ENCODE measurements around the gene PCLO.
"Not testable (repeated sequence)": the region's sequence is repeated elsewhere in the genome, so short reads cannot be mapped to it uniquely, and the experiment has no call there.

The PCLO gene

DNA sequence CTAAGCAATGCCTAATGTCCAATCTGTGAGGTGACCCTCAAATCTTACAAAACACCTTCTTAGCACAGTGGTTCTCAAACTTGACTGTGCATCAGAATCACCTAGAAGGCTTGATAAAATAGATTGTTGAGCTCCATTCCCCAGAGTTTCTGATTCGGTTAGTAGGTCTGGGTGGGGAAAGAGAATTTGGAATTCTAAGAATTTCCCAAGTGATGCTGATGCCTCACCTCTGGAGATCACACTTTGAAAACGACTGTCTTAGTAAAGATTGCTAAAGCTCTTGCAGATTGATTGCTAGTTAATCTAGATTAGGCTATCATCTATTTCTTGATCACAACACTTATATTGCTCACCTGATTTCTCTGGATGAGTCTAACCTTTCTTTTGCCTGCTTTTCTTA is 126.6 kb downstream of the PCLO start:
- POLR2A ChIA-PET: no interaction called here
- CTCF ChIA-PET: no interaction called here
- no peak for DNase-seq (ENCODE audit: extremely low spot score)

GRCh38 chr7:83032195-83032594 is 130.5 kb downstream of the PCLO start:
- ChIA-PET POLR2A (no interaction called here), CTCF (no interaction called here)
- TF ChIP-seq CTBP1 (IDR thresholded peaks at IDR 0.05; ENCODE audit: borderline replicate concordance) (no peak), SUZ12 (IDR thresholded peaks at IDR 0.05) (no peak)
- no peak for DNase-seq (ENCODE audit: extremely low spot score)

More for the DNA sequence above, 126.6 kb downstream of the PCLO start:
- TF ChIP-seq PKNOX1 (IDR thresholded peaks at IDR 0.05) (no peak), L3MBTL2 (conservative IDR thresholded peaks at IDR 0.05) (no peak), BHLHE40 (IDR thresholded peaks at IDR 0.05; ENCODE audit: borderline replicate concordance) (no peak), FOXM1 (IDR thresholded peaks at IDR 0.05; ENCODE audit: borderline replicate concordance) (no peak), SP1 (IDR thresholded peaks at IDR 0.05) (no peak), LEF1 (IDR thresholded peaks at IDR 0.05; ENCODE audit: borderline replicate concordance) (no peak), CTBP1 (IDR thresholded peaks at IDR 0.05; ENCODE audit: borderline replicate concordance) (no peak), NFRKB (IDR thresholded peaks at IDR 0.05) (no peak), FOXK2 (IDR thresholded peaks at IDR 0.05) (no peak), TARDBP (IDR thresholded peaks at IDR 0.05) (no peak), ARNT (IDR thresholded peaks at IDR 0.05) (no peak), FOXA1 (IDR thresholded peaks at IDR 0.05) (no peak), ELF4 (IDR thresholded peaks at IDR 0.05) (no peak), HDGF (IDR thresholded peaks at IDR 0.05; ENCODE audit: borderline replicate concordance) (no peak), SUZ12 (IDR thresholded peaks at IDR 0.05) (no peak), ZNF384 (IDR thresholded peaks at IDR 0.05) (no peak)

DNA sequence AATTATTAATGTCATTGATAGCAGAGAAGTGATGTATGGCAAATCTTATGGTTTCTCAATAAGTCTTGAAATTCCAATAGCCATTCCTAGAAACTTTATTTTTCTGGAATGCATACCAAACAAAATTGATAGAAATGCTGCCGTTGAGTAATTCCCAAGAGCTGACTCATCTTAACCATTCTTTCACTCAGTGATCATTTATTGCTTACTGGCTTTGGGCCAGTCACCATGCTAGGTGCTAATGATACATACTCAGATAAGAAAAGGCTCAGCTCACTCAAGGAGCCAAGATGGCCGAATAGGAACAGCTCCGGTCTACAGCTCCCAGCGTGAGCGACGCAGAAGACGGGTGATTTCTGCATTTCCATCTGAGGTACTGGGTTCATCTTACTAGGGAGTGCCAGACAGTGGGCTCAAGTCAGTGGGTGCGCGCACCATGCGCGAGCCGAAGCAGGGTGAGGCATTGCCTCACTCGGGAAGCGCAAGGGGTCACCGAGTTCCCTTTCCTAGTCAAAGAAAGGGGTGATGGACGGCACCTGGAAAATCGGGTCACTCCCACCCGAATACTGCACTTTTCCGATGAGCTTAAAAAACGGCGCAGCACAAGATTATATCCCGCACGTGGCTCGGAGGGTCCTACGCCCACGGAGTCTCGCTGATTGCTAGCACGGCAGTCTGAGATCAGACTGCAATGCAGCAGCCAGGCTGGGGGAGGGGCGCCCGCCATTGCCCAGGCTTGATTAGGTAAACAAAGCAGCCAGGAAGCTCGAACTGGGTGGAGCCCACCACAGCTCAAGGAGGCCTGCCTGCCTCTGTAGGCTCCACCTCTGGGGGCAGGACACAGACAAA is 138.6 kb downstream of the PCLO start:
- CTCF ChIA-PET: not testable (repeated sequence)

DNA sequence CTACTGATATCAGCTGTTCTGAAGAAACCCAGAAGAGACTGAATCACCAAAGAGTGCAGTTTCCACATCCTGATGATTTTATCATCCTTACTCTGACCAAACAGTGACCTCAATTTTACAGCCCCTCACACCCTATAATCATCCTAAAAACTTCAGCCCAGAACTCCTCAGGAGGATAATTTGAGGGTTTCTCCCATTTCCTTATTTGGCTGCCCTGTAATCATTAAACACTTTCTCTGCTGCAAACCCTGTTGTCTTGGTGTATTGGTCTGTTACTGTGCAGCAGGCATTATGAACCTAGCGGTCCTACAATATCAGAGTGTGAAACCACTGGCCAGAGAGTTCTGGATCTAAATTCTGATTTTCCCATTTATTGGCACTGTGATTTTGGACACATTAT is 141.7 kb downstream of the PCLO start:
- TF ChIP-seq ELF4 (IDR thresholded peaks at IDR 0.05): no peak
- TF ChIP-seq SP1 (IDR thresholded peaks at IDR 0.05): no peak
- no peak for DNase-seq (ENCODE audit: extremely low spot score)
- CTCF ChIA-PET: no interaction called here
- POLR2A ChIA-PET: no interaction called here

More for the DNA sequence above, 138.6 kb downstream of the PCLO start:
- DNase-seq (ENCODE audit: extremely low spot score); POLR2A ChIA-PET: not testable (repeated sequence)

DNA sequence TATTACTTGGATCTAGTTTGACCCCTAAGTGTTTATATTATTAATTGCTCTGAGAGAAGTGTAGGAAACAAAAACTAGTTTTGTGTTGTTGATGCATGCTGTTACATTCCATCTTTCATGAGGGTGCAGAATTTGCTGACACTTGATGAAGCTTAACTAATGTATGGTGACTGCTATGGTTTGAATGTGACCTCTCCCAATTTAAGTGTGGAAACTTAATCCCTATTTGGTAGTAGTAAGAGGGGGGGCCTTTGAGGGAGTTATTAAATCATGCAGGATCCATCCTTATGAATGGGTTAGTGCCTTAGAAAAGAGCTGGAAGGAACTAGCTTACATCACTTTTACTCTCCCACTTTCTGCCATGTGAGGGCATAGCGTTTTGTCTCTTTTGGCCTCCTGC is 142.5 kb downstream of the PCLO start:
- POLR2A ChIA-PET: no interaction called here
- CTCF ChIA-PET: no interaction called here
- no peak for TF ChIP-seq FOXM1 (IDR thresholded peaks at IDR 0.05; ENCODE audit: borderline replicate concordance)
- TF ChIP-seq ZNF384 (IDR thresholded peaks at IDR 0.05): no peak
- TF ChIP-seq FOXK2 (IDR thresholded peaks at IDR 0.05): no peak
- TF ChIP-seq FOXA1 (IDR thresholded peaks at IDR 0.05): no peak
- TF ChIP-seq NFRKB (IDR thresholded peaks at IDR 0.05): no peak
- TF ChIP-seq ELF4 (IDR thresholded peaks at IDR 0.05): no peak
- no peak for DNase-seq (ENCODE audit: extremely low spot score)

DNA sequence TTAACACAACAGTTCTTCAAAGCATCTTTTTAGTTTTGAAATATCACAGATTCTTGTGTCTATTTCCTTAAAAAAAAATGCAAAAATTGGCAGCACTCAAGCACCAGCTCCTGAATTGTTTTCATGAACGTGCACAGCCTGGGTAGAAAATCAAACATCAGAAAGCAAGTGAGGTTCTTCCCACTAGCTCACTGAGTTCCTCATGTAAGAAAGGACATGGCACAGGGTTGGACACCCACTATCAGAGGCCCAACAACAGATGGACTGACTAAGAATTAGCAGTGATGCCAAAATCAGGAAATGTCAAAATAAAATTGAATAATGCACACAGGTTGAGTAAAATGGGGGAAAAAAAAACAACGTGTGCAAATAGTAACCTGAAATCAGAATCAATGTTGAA is 146.8 kb downstream of the PCLO start:
- TF ChIP-seq ELF4 (IDR thresholded peaks at IDR 0.05) (no peak), SP1 (IDR thresholded peaks at IDR 0.05) (no peak), BHLHE40 (IDR thresholded peaks at IDR 0.05; ENCODE audit: borderline replicate concordance) (no peak)
- ChIA-PET POLR2A (no interaction called here), CTCF (no interaction called here)
- DNase-seq (ENCODE audit: extremely low spot score): no peak

DNA sequence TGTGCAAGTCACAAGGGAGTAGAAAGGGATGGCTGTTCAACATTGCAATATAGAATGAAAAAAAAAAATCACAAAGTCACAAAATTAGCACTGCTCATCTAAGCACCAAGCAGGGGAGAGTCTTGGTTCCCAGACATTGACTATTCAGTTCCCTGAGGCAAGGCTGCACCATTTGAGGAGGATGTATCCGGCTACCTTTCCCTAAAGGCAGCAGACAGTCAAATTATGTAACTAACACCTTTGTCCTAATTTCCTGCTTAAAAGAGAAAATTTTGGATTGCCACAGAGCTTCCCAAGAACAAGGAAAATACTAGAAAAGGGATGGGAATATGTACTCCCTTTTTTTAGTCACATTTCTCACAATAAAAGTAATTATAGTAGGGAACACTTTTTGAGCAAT is 148.1 kb downstream of the PCLO start:
- CTCF ChIA-PET: no interaction called here
- DNase-seq (ENCODE audit: extremely low spot score): no peak
- TF ChIP-seq TARDBP (IDR thresholded peaks at IDR 0.05) (no peak), PKNOX1 (IDR thresholded peaks at IDR 0.05) (no peak)
- POLR2A ChIA-PET: no interaction called here

DNA sequence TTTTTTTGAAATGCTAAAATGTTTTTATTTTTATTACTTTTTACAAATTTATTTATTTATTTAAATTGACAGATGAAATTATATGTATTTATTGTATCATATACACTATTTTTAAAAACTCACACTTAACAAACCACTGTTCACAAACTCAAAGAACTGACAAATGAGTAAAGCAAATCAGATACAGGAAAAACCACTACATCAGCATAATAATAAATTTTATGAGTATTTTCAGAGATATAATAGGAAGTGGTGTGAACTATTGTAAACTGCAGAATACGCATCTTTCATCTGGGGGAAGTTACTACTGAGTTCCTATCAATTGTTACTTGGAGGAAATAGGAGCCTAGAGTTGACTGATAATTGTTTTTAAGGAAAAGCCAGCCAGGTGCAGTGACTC is 150.7 kb downstream of the PCLO start:
- DNase-seq (ENCODE audit: extremely low spot score): no peak
- TF ChIP-seq NFRKB (IDR thresholded peaks at IDR 0.05): no peak
- TF ChIP-seq BHLHE40 (IDR thresholded peaks at IDR 0.05; ENCODE audit: borderline replicate concordance): no peak
- TF ChIP-seq HDGF (IDR thresholded peaks at IDR 0.05; ENCODE audit: borderline replicate concordance): no peak
- no peak for TF ChIP-seq ARNT (IDR thresholded peaks at IDR 0.05)
- TF ChIP-seq TARDBP (IDR thresholded peaks at IDR 0.05): no peak
- TF ChIP-seq LEF1 (IDR thresholded peaks at IDR 0.05; ENCODE audit: borderline replicate concordance): no peak
- TF ChIP-seq ZNF384 (IDR thresholded peaks at IDR 0.05): no peak
- TF ChIP-seq L3MBTL2 (conservative IDR thresholded peaks at IDR 0.05): no peak
- TF ChIP-seq FOXM1 (IDR thresholded peaks at IDR 0.05; ENCODE audit: borderline replicate concordance): no peak
- POLR2A ChIA-PET: no interaction called here
- CTCF ChIA-PET: no interaction called here
